H9 (cell line): ENCODE data around the gene BRD3OS. TPM values are rescaled to one million over a fixed set of nuclear protein-coding genes. Genes with fewer than 3 reads are reported as not detected.

Experiments
- DNase-seq: peaks from one replicate; pipeline ENCODE4 v3.0.0-alpha.2; 2017
- H2AFZ ChIP-seq: one replicate; pipeline ENCODE4 v1.6.1; 2013; ENCODE audit warnings: mild to moderate bottlenecking, low read length, control low read depth, moderate library complexity
- H2AK5ac ChIP-seq: 2 replicates; pipeline ENCODE4 v1.6.1; 2013; ENCODE audit warnings: low read length, control low read depth, mixed read lengths; ENCODE audit not compliant: insufficient read length
- H2BK120ac ChIP-seq: one replicate; pipeline ENCODE4 v1.6.1; 2013; ENCODE audit warnings: low read depth, mild to moderate bottlenecking, low read length, control low read depth, inconsistent platforms; ENCODE audit not compliant: poor library complexity, severe bottlenecking
- H2BK12ac ChIP-seq: 2 replicates; pipeline ENCODE4 v1.6.1; 2013; ENCODE audit warnings: low read length, control low read depth, mixed read lengths, low read depth; ENCODE audit not compliant: insufficient read length
- H2BK15ac ChIP-seq: 2 replicates; pipeline ENCODE4 v1.6.1; 2013; ENCODE audit warnings: low read depth, low read length, control low read depth
- H2BK20ac ChIP-seq: one replicate; pipeline ENCODE4 v1.6.1; 2013; ENCODE audit warnings: low read depth, mild to moderate bottlenecking, low read length, control low read depth, inconsistent platforms; ENCODE audit not compliant: poor library complexity, severe bottlenecking
- H2BK5ac ChIP-seq: 2 replicates; pipeline ENCODE4 v1.6.1; 2013; ENCODE audit warnings: low read length, control low read depth, mixed read lengths; ENCODE audit not compliant: insufficient read length
- H3K14ac ChIP-seq: 2 replicates; pipeline ENCODE4 v1.6.1; 2013; ENCODE audit warnings: low read length, control low read depth; ENCODE audit not compliant: insufficient read depth
- H3K18ac ChIP-seq: 2 replicates; pipeline ENCODE4 v1.6.1; 2013; ENCODE audit warnings: low read depth, mild to moderate bottlenecking, mixed read lengths, low read length, control low read depth; ENCODE audit not compliant: insufficient read length
- H3K23ac ChIP-seq: 2 replicates; pipeline ENCODE4 v1.6.1; 2013; ENCODE audit warnings: low read length, control low read depth, mixed read lengths, low read depth; ENCODE audit not compliant: insufficient read length
- H3K23me2 ChIP-seq: 2 replicates; pipeline ENCODE4 v1.6.1; 2013; ENCODE audit warnings: low read depth, mild to moderate bottlenecking, mixed read lengths, low read length, control low read depth; ENCODE audit not compliant: insufficient read length, poor library complexity, severe bottlenecking
- H3K27ac ChIP-seq: 2 replicates; pipeline ENCODE4 v1.5.1; 2013; ENCODE audit warnings: low read length, control low read depth, mixed read lengths, low read depth; ENCODE audit not compliant: insufficient read length
- H3K27me3 ChIP-seq: 2 replicates; pipeline ENCODE4 v1.6.1; 2013; ENCODE audit warnings: low read length, control low read depth, inconsistent platforms; ENCODE audit not compliant: insufficient read depth
- H3K4ac ChIP-seq: 2 replicates; pipeline ENCODE4 v1.6.1; 2013; ENCODE audit warnings: low read depth, mild to moderate bottlenecking, control low read depth, inconsistent platforms, low read length, moderate library complexity
- H3K4me1 ChIP-seq: 2 replicates; pipeline ENCODE4 v1.6.1; 2013; ENCODE audit warnings: low read length, control low read depth, inconsistent platforms; ENCODE audit not compliant: insufficient read depth
- H3K4me2 ChIP-seq: 2 replicates; pipeline ENCODE4 v1.6.1; 2013; ENCODE audit warnings: low read length, control low read depth, mixed read lengths; ENCODE audit not compliant: insufficient read length, insufficient read depth
- H3K56ac ChIP-seq: 2 replicates; pipeline ENCODE4 v1.6.1; 2013; ENCODE audit warnings: low read depth, mild to moderate bottlenecking, mixed read lengths, low read length, control low read depth; ENCODE audit not compliant: insufficient read length
- H3K79me1 ChIP-seq: 2 replicates; pipeline ENCODE4 v1.6.1; 2013; ENCODE audit warnings: low read depth, mild to moderate bottlenecking, moderate library complexity, low read length, control low read depth, inconsistent platforms; ENCODE audit not compliant: insufficient read depth, poor library complexity, severe bottlenecking
- H3K79me2 ChIP-seq: 2 replicates; pipeline ENCODE4 v1.6.1; 2013; ENCODE audit warnings: low read length, control low read depth, inconsistent platforms; ENCODE audit not compliant: insufficient read depth
- H3K9ac ChIP-seq: 2 replicates; pipeline ENCODE4 v1.6.1; 2013; ENCODE audit warnings: low read length, control low read depth, mixed read lengths; ENCODE audit not compliant: insufficient read length; ENCODE audit errors: extremely low read depth
- H3K9me3 ChIP-seq: one replicate; pipeline ENCODE4 v1.6.1; 2013; ENCODE audit warnings: low read depth, low read length, inconsistent platforms; ENCODE audit not compliant: control insufficient read depth
- H3T11ph ChIP-seq: one replicate; pipeline ENCODE4 v1.6.1; 2013; ENCODE audit warnings: mild to moderate bottlenecking, low read length, control low read depth, inconsistent platforms
- H4K20me1 ChIP-seq: one replicate; pipeline ENCODE4 v1.6.1; 2013; ENCODE audit not compliant: control insufficient read depth, insufficient read length, insufficient read depth
- H4K5ac ChIP-seq: 2 replicates; pipeline ENCODE4 v1.6.1; 2013; ENCODE audit warnings: low read depth, mild to moderate bottlenecking, mixed read lengths, low read length, control low read depth; ENCODE audit not compliant: insufficient read length
- H4K8ac ChIP-seq: replicated peaks from 2 replicates; pipeline ENCODE4 v1.6.1; 2013; ENCODE audit warnings: low read length, control low read depth, mixed read lengths, low read depth; ENCODE audit not compliant: insufficient read length
- H4K91ac ChIP-seq: 2 replicates; pipeline ENCODE4 v1.6.1; 2013; ENCODE audit warnings: low read depth, mild to moderate bottlenecking, moderate library complexity, mixed read lengths, low read length, control low read depth; ENCODE audit not compliant: insufficient read length
- H3K27ac Mint-ChIP-seq, 3 experiments: 2 replicates in 2 of 3; 3 replicates in 1 of 3; pipeline ENCODE4 v1.8.0; 2020 to 2021; ENCODE audit warnings: mixed read lengths in 3 of 3, mild to moderate bottlenecking in 1 of 3, moderate library complexity in 1 of 3
- H3K27me3 Mint-ChIP-seq: 2 replicates; pipeline ENCODE4 v1.8.0; 2021; ENCODE audit warnings: low read depth, mild to moderate bottlenecking, moderate library complexity, mixed read lengths
- H3K36me3 Mint-ChIP-seq, 3 experiments: 2 replicates in 2 of 3; 3 replicates in 1 of 3; pipeline ENCODE4 v1.8.0; 2020 to 2021; ENCODE audit warnings: low read depth in 3 of 3, mixed read lengths in 3 of 3; ENCODE audit not compliant: insufficient read depth in 1 of 3
- H3K4me1 Mint-ChIP-seq, 2 experiments: 2 replicates each; pipeline ENCODE4 v1.8.0; 2020; ENCODE audit warnings: mixed read lengths in 2 of 2
- H3K4me3 Mint-ChIP-seq, 2 experiments: 2 replicates in 1 of 2; 3 replicates in 1 of 2; pipeline ENCODE4 v1.8.0; 2020 to 2021; ENCODE audit warnings: mild to moderate bottlenecking in 2 of 2, mixed read lengths in 2 of 2, moderate library complexity in 1 of 2
- H3K9me3 Mint-ChIP-seq, 2 experiments: 2 replicates in 1 of 2; 3 replicates in 1 of 2; pipeline ENCODE4 v1.8.0; 2020; ENCODE audit warnings: mild to moderate bottlenecking in 2 of 2, mixed read lengths in 2 of 2, moderate library complexity in 1 of 2
- CTCF ChIP-seq: fragments of 200-600 bp; sonication (generic); conservative IDR thresholded peaks from 3 replicates; pipeline ENCODE4 v1.8.0; 2021; ENCODE audit warnings: antibody characterized with exemption, mild to moderate bottlenecking
- WGBS: extraction: QIAGEN DNeasy Blood & Tissue Kit; methylation state at CpG from one replicate; pipeline ENCODE4 v1.1.7; 2013; ENCODE audit warnings: missing lambda C conversion rate, low lambda C conversion rate, mixed read lengths; ENCODE audit not compliant: insufficient read length; ENCODE audit errors: extremely low coverage; 5-methylcytosine and 5-hydroxymethylcytosine counted together
- total RNA-seq: library from RNA; stranded (reverse); gene quantifications from 2 replicates; pipeline ENCODE4 v1.2.1, GENCODE V29; 2021

Gene BRD3OS
- total RNA-seq, 1 experiment from 2014 or later = 16.4 TPM

- Histone ChIP-seq H3K23ac (no peak within 1 kb of the TSS), H3K4ac (no peak within 1 kb of the TSS), H3K9ac (peak within 1 kb of the TSS; percentile 84), H3K79me2 (peaks cover 31% of the 10 kb centered on the region; the same call in 1 of the 2 replicates), H4K20me1 (no peaks in the 10 kb centered on the region), H2BK5ac (no peak within 1 kb of the TSS), H2BK15ac (no peak within 1 kb of the TSS), H3K79me1 (no peaks in the 10 kb centered on the region), H3K9me3 (no peaks in the 10 kb centered on the region), H4K5ac (no peak within 1 kb of the TSS), H3K23me2 (peaks cover 13% of the 10 kb centered on the region), H2AK5ac (no peak within 1 kb of the TSS), H3K56ac (no peak within 1 kb of the TSS), H3K4me2 (peak within 1 kb of the TSS; percentile 93), H3T11ph (no peak within 1 kb of the TSS), H3K27ac (no peak within 1 kb of the TSS), H2BK12ac (no peak within 1 kb of the TSS), H3K18ac (no peak within 1 kb of the TSS), H3K27me3 (no peaks in the 10 kb centered on the region; the same call in 1 of the 2 replicates), H3K4me1 (no peaks in the 10 kb centered on the region), H3K14ac (peak within 1 kb of the TSS; percentile 91), H4K91ac (no peak within 1 kb of the TSS), H2BK120ac (no peak within 1 kb of the TSS), H2BK20ac (no peak within 1 kb of the TSS), H2AFZ (no peak within 1 kb of the TSS), H4K8ac (no peak within 1 kb of the TSS)
- peak; percentile 83 for DNase-seq
- Mint-ChIP-seq H3K36me3 (peaks cover 2 to 11% (median 3%) of the 10 kb centered on the region in 3 experiments; a peak in 5 of 7 replicates), H3K4me3 (peak within 1 kb of the TSS; percentile 84 to 92), H3K27me3 (peaks cover 35% of the 10 kb centered on the region), H3K4me1 (peaks cover 22 to 28% of the 10 kb centered on the region in 2 experiments), H3K27ac (0 out of 7 replicates have a peak within 1 kb of the TSS, but pooled peaks of 2 of the 3 experiments have one; percentile 25 to 63), H3K9me3 (peaks cover 7 to 10% of the 10 kb centered on the region in 2 experiments)
- TF ChIP-seq CTCF = no peak
- no CpG with 5 or more reads among the region's 131 CpGs for WGBS
Observed at GRCh38 chr9:134067904-134068743, 42.8 kb downstream of the BRD3OS start, which contains the start of gene BRD3. Gene BRD3, minus strand, starts transcription at chr9:134068026. Its CDS starts 14,549 bp downstream, at chr9:134053477.
